22Rv1 (cell line): Measurements from ENCODE around the gene OTOF.

ENCODE experiments used
- ZFX ChIP-seq: fragments of 450-650 bp; IDR thresholded peaks from 2 replicates; pipeline ENCODE4 v1.6.1; 2017; ENCODE audit warnings: antibody characterized with exemption, borderline replicate concordance
- TF ChIP-seq, protein P1 (sequence below): fragments of 450-650 bp; IDR thresholded peaks from 2 replicates; pipeline ENCODE4 v1.5.1; 2017; ENCODE audit warnings: mild to moderate bottlenecking

- TF ChIP-seq, protein P1, sequence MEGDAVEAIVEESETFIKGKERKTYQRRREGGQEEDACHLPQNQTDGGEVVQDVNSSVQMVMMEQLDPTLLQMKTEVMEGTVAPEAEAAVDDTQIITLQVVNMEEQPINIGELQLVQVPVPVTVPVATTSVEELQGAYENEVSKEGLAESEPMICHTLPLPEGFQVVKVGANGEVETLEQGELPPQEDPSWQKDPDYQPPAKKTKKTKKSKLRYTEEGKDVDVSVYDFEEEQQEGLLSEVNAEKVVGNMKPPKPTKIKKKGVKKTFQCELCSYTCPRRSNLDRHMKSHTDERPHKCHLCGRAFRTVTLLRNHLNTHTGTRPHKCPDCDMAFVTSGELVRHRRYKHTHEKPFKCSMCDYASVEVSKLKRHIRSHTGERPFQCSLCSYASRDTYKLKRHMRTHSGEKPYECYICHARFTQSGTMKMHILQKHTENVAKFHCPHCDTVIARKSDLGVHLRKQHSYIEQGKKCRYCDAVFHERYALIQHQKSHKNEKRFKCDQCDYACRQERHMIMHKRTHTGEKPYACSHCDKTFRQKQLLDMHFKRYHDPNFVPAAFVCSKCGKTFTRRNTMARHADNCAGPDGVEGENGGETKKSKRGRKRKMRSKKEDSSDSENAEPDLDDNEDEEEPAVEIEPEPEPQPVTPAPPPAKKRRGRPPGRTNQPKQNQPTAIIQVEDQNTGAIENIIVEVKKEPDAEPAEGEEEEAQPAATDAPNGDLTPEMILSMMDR, result no peak
- no peak for TF ChIP-seq ZFX
These were observed 11.9 kb downstream of the OTOF start for GRCh38 chr2:26465981-26466471.
